Stimulated activated CD4-positive, alpha-beta T cell treated with anti-CD3 and anti-CD28 coated beads, TNF-alpha, amount 100 ng/mL, for 24 hours (primary cell): ENCODE measurements around the gene HMOX1.

Experiments
- DNase-seq, 3 experiments: peaks; one replicate each; pipeline ENCODE4 v3.0.0-alpha.2; 2020; ENCODE audit warnings: low read depth in 3 of 3

The HMOX1 gene

GRCh38 chr22:35380537-35381423 is at the start of gene HMOX1:
TSS of gene HMOX1 (plus strand) at chr22:35381096. CDS start at chr22:35381174, 78 bp downstream.
- peak in 2 of 3 experiments; percentile 16 to 44 for DNase-seq

GRCh38 chr22:35332278-35332677 is 48.6 kb upstream of the HMOX1 start:
- DNase-seq = no peak

- DNase-seq = no peak
These were observed 47.7 kb upstream of the HMOX1 start for GRCh38 chr22:35333220-35333619.

- DNase-seq = peak in 1 of 3 experiments; percentile 49
These were observed 46.9 kb upstream of the HMOX1 start for GRCh38 chr22:35334004-35334403.

GRCh38 chr22:35335468-35335867 is 45.4 kb upstream of the HMOX1 start:
- DNase-seq = no peak

- no peak for DNase-seq
These were observed 44.7 kb upstream of the HMOX1 start for GRCh38 chr22:35335936-35336781.

- DNase-seq = no peak
These were observed 43.0 kb upstream of the HMOX1 start for GRCh38 chr22:35337932-35338331.

- no peak for DNase-seq
These were observed 39.6 kb upstream of the HMOX1 start for GRCh38 chr22:35341090-35341874.

GRCh38 chr22:35342390-35342789 is 38.5 kb upstream of the HMOX1 start:
- DNase-seq = no peak

GRCh38 chr22:35343664-35344550 is 37.0 kb upstream of the HMOX1 start:
- no peak for DNase-seq

GRCh38 chr22:35344956-35345690 is 35.8 kb upstream of the HMOX1 start:
- DNase-seq = no peak

GRCh38 chr22:35345808-35346505 is 34.9 kb upstream of the HMOX1 start:
- no peak for DNase-seq

GRCh38 chr22:35346596-35347220 is 34.2 kb upstream of the HMOX1 start:
- DNase-seq = no peak

- DNase-seq = no peak
These were observed 33.4 kb upstream of the HMOX1 start for GRCh38 chr22:35347462-35347861.

GRCh38 chr22:35348026-35348590 is 32.8 kb upstream of the HMOX1 start:
- no peak for DNase-seq

- no peak for DNase-seq
These were observed 32.2 kb upstream of the HMOX1 start for GRCh38 chr22:35348703-35349102.

GRCh38 chr22:35349368-35349703 is 31.6 kb upstream of the HMOX1 start:
- no peak for DNase-seq

GRCh38 chr22:35349704-35350538 is 31.0 kb upstream of the HMOX1 start:
- DNase-seq = no peak
